C4-2B (cell line): ENCODE data around the gene HRC.

Source experiments
- ZFX ChIP-seq: fragments of 450-650 bp; IDR thresholded peaks from 2 replicates; pipeline ENCODE4 v1.6.1; 2017
- TF ChIP-seq, protein P1 (sequence below): fragments of 450-650 bp; conservative IDR thresholded peaks from 2 replicates; pipeline ENCODE4 v1.5.1; 2017; ENCODE audit warnings: mild to moderate bottlenecking

DNA sequence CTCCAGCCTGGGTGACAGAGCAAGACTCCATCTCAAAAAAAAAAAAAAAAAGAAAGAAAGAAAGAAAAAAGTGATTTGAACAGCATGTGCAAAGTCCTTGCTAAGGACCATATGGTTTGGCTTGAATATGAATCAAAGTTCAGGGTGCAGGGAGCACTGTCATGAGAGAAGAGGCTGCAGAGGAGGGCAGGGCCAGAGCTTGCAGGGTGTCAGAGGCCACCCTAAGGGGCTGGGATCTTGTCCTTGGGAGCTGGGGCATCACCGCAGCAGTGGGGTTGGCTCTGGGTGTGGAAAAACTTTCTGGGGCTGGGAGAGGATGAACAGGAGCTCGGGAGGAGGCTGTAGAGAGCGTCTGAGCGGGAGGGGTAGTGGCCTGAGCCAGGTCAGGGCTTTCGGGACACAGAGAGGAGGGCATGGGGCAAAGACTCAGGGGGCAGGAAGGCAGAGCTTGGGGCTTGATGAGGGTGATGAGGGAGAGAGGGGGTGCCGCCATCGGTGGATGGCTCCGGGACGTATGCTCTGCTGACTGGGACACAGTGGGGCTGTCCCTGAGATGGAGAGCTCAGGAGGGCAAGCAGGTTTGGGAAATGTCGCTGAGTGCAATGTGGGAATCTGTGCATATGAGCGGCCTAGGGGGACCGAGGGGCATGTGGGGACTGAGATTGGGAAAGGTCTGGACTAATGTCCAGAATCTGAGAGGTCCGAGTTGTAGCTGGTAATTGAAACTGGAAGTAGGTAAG is 5.4 kb upstream of the HRC start:
- TF ChIP-seq, protein P1, sequence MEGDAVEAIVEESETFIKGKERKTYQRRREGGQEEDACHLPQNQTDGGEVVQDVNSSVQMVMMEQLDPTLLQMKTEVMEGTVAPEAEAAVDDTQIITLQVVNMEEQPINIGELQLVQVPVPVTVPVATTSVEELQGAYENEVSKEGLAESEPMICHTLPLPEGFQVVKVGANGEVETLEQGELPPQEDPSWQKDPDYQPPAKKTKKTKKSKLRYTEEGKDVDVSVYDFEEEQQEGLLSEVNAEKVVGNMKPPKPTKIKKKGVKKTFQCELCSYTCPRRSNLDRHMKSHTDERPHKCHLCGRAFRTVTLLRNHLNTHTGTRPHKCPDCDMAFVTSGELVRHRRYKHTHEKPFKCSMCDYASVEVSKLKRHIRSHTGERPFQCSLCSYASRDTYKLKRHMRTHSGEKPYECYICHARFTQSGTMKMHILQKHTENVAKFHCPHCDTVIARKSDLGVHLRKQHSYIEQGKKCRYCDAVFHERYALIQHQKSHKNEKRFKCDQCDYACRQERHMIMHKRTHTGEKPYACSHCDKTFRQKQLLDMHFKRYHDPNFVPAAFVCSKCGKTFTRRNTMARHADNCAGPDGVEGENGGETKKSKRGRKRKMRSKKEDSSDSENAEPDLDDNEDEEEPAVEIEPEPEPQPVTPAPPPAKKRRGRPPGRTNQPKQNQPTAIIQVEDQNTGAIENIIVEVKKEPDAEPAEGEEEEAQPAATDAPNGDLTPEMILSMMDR: no peak
- no peak for TF ChIP-seq ZFX
